GM12872 (cell line): ENCODE data around the gene CDH4.

Source experiments
- CTCF ChIP-seq: IDR thresholded peaks from 3 replicates; pipeline ENCODE4 v1.5.1; 2011; ENCODE audit warnings: low read depth, mild to moderate bottlenecking, low read length, moderate library complexity; ENCODE audit not compliant: insufficient read depth

The CDH4 gene

DNA sequence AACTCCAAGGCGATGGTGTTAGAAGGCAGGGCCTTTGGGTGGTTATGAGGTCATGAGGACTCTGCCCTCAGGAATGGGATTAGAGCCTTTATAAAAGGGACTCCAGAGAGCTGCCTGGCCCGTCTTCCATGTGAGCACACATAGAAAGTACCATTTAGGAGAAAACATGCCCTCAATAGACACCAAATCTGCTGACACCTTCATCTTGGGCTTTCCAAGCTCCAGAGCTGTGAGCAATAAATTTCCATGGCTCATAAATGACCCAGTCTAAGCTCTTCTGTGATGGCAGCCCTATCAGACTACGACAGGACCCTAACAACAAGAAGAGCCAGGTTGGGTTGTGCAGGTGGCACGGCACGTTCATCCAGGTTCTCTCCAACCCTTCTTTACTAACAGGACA is 189.5 kb downstream of the CDH4 start:
- no peak for TF ChIP-seq CTCF

DNA sequence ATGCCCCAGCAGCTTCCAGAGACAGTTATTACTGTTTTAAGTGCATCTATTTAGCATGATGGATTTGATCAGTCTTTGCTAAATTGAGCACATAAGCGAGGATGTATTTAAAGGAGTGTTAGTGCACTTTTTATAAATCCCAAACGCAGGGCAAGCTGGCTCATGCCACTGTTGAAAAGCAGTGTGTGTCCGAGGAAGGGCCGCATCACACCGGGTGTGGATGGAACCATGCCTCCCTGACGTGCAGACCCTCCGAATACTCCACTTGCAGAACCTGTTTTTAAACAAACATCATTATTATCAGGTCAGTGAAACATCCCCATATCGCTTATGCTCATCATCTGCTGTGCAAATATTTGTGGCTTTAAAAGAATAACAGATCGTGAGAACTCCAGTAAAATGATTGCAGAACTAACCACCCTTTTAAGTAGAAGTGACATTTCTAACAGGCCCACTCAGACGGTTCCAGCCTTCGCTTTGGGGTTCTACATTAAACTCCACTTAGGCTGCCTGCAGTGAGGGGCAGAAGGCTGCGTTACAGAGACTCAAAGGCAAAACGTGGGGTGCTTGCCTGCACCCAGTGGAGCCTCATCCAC is 190.1 kb downstream of the CDH4 start:
- TF ChIP-seq CTCF: no peak

- TF ChIP-seq CTCF: no peak
These were observed 190.7 kb downstream of the CDH4 start for GRCh38 chr20:61442718-61443117.

DNA sequence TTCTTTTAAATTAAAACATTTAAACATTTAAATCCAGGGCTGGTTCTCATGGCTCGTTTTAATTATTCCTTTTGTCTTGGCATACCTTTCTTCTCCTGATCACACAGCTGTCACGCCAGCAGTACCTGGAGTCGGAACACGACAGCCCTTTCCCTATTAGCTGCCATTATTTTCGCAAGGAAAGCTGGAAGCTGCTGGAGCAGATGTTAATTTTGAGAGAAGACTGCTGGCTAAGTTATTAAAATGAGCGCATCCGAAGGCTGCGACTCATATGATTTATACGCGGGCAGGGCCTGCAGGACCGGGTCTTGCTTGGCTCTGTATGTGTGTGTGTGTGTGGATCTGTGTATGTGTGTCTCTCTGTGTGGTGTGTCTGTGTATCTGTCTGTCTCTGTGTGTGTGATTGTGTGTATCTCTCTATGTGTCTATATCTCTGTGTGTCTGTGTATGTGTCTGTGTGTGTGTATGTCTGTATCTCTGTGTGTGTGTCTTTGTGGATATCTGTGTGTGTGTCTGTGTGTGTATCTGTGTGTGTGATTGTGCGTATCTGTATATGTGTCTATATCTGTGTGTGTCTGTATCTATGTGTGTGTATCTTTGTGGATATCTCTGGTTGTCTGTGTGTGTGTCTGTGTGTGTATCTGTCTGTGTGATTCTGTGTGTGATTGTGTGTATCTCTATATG is 191.5 kb downstream of the CDH4 start:
- no peak for TF ChIP-seq CTCF

DNA sequence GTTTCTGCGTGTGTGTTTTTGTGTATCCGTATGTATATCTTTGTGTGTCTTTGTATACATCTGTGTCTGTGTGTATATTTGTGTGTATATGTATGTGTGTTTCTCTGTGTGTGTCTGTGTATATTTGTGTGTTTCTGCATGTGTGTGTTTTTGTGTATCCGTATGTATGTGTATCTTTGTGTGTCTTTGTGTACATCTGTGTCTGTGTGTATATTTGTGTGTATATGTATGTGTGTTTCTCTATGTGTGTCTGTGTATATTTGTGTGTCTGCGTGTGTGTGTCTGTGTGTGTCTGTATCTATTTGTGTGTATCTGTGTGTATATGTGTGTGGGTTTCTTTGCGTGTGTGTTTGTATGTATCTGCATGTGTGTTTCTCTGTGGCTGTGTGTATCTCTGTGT is 192.6 kb downstream of the CDH4 start:
- no peak for TF ChIP-seq CTCF

DNA sequence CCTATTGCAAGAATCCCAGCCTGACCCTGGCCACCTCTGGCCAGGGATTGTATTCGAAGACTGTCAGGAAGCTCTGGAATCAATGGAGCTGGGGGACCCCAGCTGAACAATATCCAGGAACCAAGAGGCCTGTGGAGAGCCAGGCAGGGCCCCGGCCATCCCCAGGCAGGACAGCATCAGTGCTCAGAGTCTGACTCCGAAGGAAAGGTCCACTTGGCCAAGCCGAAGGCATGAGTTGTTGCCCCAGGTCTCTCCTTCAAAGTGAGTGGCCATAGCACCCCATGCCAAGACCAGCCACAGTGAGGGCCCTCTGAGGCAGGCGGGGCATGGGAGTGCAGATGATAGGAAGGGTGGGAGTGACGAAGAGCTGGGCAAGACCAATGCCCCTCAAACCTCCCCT is 193.1 kb downstream of the CDH4 start:
- no peak for TF ChIP-seq CTCF

DNA sequence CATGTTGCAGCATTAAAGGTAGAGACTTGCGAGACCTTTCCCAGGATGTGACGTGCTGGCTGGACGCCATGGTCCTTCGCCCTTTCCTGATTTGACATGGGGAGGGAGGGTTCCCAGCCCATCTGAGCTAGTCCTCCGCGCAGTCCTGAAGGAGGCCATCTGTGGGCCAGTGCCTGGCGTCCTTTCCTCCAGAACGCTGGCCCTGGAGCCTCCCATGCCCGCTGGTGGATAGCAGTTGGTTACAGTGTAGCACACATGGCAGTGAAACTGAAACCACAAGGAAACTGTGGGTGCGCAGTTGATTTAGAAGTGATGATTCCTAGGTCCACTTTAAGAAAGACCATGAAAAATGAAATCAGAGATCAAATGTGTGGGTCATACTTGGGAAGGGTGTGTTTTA is 193.7 kb downstream of the CDH4 start:
- no peak for TF ChIP-seq CTCF
